T-helper 1 cell (primary cell): ENCODE measurements around the gene LAMA3.

ENCODE experiments used
- DNase-seq, 5 donors: peaks; one replicate each; pipeline ENCODE4 v3.0.0-alpha.2; 2012 to 2020

Gene LAMA3

GRCh38 chr18:23669202-23669766, 20.0 kb upstream of the LAMA3 start:
- no peak for DNase-seq

- no peak for DNase-seq
These were observed 19.3 kb upstream of the LAMA3 start for GRCh38 chr18:23669804-23670405.

GRCh38 chr18:23671564-23671963, 17.7 kb upstream of the LAMA3 start:
- no peak for DNase-seq

- DNase-seq: no peak
These were observed 15.5 kb upstream of the LAMA3 start for GRCh38 chr18:23673725-23674124.

- no peak for DNase-seq
These were observed 14.0 kb upstream of the LAMA3 start for GRCh38 chr18:23675236-23675635.

- DNase-seq: no peak
These were observed 13.4 kb upstream of the LAMA3 start for GRCh38 chr18:23675896-23676295.

GRCh38 chr18:23682045-23682444, 7.2 kb upstream of the LAMA3 start:
- DNase-seq: no peak

- no peak for DNase-seq
These were observed 6.8 kb upstream of the LAMA3 start for GRCh38 chr18:23682472-23682871.

GRCh38 chr18:23683155-23683554, 6.1 kb upstream of the LAMA3 start:
- DNase-seq: no peak

- no peak for DNase-seq
These were observed 5.6 kb upstream of the LAMA3 start for GRCh38 chr18:23683671-23684070.

GRCh38 chr18:23684515-23685197, 4.6 kb upstream of the LAMA3 start:
- no peak for DNase-seq

- DNase-seq: no peak
These were observed 725 bp upstream of the LAMA3 start for GRCh38 chr18:23688528-23688927.

- peak in 1 of 5 donors; percentile 19 for DNase-seq
These were observed 607 bp downstream of the LAMA3 start for GRCh38 chr18:23689616-23690504.

- no peak for DNase-seq
These were observed 1.3 kb downstream of the LAMA3 start for GRCh38 chr18:23690505-23691068.

GRCh38 chr18:23693846-23694245, 4.6 kb downstream of the LAMA3 start:
- DNase-seq: no peak

GRCh38 chr18:23694637-23695430, 5.6 kb downstream of the LAMA3 start:
- no peak for DNase-seq

GRCh38 chr18:23701017-23701416, 11.8 kb downstream of the LAMA3 start:
- no peak for DNase-seq

GRCh38 chr18:23701544-23702064, 12.4 kb downstream of the LAMA3 start:
- no peak for DNase-seq

GRCh38 chr18:23702606-23703005, 13.4 kb downstream of the LAMA3 start:
- DNase-seq: no peak

GRCh38 chr18:23703057-23703986, 14.1 kb downstream of the LAMA3 start:
- DNase-seq: peak in 1 of 5 donors; percentile 25

GRCh38 chr18:23703987-23704384, 14.7 kb downstream of the LAMA3 start:
- DNase-seq: no peak
